ENCODE results near the gene XRCC1.

DNA sequence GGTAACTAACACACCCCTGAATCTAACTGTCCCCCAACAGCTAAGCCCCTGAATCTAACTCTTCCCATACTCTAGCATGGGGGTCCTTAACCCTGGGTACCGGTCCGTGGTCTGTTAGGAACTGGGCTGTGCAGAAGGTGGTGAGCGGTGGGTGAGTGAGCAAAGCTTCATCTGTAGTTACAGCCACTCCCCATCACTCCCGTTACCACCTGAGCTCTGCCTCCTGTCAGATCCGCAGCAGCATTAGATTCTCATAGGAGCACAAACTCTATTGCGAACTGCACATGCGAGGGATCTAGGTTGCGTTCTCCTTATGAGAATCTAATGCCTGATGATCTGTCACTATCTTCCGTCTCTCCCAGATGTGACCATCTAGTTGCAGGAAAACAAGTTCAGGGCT, 64.6 kb downstream of the XRCC1 start:
- TF ChIP-seq TCF7L2 (IDR thresholded peaks at IDR 0.05; ENCODE audit: borderline replicate concordance, extremely low read depth, insufficient read depth, insufficient read length): no peak
- TF ChIP-seq, protein P1, sequence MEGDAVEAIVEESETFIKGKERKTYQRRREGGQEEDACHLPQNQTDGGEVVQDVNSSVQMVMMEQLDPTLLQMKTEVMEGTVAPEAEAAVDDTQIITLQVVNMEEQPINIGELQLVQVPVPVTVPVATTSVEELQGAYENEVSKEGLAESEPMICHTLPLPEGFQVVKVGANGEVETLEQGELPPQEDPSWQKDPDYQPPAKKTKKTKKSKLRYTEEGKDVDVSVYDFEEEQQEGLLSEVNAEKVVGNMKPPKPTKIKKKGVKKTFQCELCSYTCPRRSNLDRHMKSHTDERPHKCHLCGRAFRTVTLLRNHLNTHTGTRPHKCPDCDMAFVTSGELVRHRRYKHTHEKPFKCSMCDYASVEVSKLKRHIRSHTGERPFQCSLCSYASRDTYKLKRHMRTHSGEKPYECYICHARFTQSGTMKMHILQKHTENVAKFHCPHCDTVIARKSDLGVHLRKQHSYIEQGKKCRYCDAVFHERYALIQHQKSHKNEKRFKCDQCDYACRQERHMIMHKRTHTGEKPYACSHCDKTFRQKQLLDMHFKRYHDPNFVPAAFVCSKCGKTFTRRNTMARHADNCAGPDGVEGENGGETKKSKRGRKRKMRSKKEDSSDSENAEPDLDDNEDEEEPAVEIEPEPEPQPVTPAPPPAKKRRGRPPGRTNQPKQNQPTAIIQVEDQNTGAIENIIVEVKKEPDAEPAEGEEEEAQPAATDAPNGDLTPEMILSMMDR (IDR thresholded peaks at IDR 0.05 in 2 of 3, conservative IDR thresholded peaks at IDR 0.05 in 1 of 3; ENCODE audit: borderline replicate concordance in 1 of 3, insufficient read depth in 1 of 3, low read depth in 2 of 3, low read length in 2 of 3): no peak
- no peak for TF ChIP-seq POLR2A (IDR thresholded peaks at IDR 0.05; ENCODE audit: borderline replicate concordance, extremely low read depth, insufficient read depth, insufficient read length)
- TF ChIP-seq CEBPB (IDR thresholded peaks at IDR 0.05; ENCODE audit: low read depth): no peak
- no peak for TF ChIP-seq POLR2AphosphoS5 (IDR thresholded peaks at IDR 0.05; ENCODE audit: low read depth, low read length)
- TF ChIP-seq, protein P2, sequence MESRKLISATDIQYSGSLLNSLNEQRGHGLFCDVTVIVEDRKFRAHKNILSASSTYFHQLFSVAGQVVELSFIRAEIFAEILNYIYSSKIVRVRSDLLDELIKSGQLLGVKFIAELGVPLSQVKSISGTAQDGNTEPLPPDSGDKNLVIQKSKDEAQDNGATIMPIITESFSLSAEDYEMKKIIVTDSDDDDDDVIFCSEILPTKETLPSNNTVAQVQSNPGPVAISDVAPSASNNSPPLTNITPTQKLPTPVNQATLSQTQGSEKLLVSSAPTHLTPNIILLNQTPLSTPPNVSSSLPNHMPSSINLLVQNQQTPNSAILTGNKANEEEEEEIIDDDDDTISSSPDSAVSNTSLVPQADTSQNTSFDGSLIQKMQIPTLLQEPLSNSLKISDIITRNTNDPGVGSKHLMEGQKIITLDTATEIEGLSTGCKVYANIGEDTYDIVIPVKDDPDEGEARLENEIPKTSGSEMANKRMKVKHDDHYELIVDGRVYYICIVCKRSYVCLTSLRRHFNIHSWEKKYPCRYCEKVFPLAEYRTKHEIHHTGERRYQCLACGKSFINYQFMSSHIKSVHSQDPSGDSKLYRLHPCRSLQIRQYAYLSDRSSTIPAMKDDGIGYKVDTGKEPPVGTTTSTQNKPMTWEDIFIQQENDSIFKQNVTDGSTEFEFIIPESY (IDR thresholded peaks at IDR 0.05; ENCODE audit: extremely low read depth, insufficient replicate concordance, low read length): no peak
- TF ChIP-seq JUND (IDR thresholded peaks at IDR 0.05): no peak
- TF ChIP-seq, protein P3, sequence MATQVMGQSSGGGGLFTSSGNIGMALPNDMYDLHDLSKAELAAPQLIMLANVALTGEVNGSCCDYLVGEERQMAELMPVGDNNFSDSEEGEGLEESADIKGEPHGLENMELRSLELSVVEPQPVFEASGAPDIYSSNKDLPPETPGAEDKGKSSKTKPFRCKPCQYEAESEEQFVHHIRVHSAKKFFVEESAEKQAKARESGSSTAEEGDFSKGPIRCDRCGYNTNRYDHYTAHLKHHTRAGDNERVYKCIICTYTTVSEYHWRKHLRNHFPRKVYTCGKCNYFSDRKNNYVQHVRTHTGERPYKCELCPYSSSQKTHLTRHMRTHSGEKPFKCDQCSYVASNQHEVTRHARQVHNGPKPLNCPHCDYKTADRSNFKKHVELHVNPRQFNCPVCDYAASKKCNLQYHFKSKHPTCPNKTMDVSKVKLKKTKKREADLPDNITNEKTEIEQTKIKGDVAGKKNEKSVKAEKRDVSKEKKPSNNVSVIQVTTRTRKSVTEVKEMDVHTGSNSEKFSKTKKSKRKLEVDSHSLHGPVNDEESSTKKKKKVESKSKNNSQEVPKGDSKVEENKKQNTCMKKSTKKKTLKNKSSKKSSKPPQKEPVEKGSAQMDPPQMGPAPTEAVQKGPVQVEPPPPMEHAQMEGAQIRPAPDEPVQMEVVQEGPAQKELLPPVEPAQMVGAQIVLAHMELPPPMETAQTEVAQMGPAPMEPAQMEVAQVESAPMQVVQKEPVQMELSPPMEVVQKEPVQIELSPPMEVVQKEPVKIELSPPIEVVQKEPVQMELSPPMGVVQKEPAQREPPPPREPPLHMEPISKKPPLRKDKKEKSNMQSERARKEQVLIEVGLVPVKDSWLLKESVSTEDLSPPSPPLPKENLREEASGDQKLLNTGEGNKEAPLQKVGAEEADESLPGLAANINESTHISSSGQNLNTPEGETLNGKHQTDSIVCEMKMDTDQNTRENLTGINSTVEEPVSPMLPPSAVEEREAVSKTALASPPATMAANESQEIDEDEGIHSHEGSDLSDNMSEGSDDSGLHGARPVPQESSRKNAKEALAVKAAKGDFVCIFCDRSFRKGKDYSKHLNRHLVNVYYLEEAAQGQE (IDR thresholded peaks at IDR 0.05; ENCODE audit: low read depth): no peak
- no peak for TF ChIP-seq EZH2 (IDR thresholded peaks at IDR 0.05)
- TF ChIP-seq RAD21 (IDR thresholded peaks at IDR 0.05; ENCODE audit: low read depth): no peak
- no peak for TF ChIP-seq EZH2phosphoT487 (IDR thresholded peaks at IDR 0.05; ENCODE audit: borderline replicate concordance)
- TF ChIP-seq, protein P4, sequence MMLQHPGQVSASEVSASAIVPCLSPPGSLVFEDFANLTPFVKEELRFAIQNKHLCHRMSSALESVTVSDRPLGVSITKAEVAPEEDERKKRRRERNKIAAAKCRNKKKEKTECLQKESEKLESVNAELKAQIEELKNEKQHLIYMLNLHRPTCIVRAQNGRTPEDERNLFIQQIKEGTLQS (IDR thresholded peaks at IDR 0.05): no peak
- TF ChIP-seq EGR1 (IDR thresholded peaks at IDR 0.05; ENCODE audit: low read depth): no peak
- TF ChIP-seq, protein P5, sequence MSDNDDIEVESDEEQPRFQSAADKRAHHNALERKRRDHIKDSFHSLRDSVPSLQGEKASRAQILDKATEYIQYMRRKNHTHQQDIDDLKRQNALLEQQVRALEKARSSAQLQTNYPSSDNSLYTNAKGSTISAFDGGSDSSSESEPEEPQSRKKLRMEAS (IDR thresholded peaks at IDR 0.05): no peak

All from HCT116 (cell line).